ENCODE results near the gene PLD2.
A peak's percentile ranks its signal among the peaks of the same experiment; 100 is the strongest.
"Not testable (repeated sequence)": the region's sequence is repeated elsewhere in the genome, so short reads cannot be mapped to it uniquely, and the experiment has no call there.

Gene PLD2

DNA sequence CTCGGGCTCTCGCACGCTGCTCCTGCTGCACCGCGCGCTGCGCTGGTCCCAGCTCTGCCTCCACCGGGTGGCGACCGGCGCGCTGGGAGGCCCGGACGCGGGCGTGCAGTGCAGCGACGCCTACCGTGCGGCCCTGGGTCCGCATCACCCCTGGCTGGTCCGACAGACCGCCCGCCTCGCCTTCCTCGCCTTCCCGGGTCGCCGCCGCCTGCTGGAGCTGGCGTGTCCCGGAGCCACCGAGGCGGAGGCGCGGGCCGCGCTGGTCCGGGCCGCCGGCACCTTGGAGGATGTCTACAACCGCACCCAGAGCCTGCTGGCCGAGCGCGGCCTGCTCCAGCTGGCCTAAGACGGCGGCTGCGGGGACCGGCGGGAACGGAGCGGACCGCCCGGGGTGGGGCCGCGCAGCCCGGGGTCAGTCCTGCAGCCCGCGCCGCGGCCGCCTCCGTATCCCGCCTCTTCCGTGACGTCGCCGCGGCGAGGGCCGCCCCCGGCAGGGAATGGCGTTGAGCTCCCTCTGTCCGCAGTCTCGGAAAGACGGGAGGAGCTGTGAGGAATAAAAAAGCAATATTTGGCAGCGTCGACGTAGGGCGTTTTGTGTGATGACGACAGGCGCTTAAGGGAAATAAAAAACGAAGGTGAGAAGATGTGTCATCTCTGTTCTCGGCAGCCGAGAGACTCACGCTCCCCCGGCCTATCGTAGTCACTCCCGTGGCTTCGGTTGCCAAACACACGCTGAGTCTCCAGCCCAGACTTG lies 16.8 kb upstream of the PLD2 start:
- DNase-seq: peak; percentile 92 to 95 (median 93)

GRCh38 chr17:4790705-4791088 lies 16.3 kb upstream of the PLD2 start:
- no peak for DNase-seq

GRCh38 chr17:4795168-4795567 lies 11.8 kb upstream of the PLD2 start:
- DNase-seq: no peak

DNA sequence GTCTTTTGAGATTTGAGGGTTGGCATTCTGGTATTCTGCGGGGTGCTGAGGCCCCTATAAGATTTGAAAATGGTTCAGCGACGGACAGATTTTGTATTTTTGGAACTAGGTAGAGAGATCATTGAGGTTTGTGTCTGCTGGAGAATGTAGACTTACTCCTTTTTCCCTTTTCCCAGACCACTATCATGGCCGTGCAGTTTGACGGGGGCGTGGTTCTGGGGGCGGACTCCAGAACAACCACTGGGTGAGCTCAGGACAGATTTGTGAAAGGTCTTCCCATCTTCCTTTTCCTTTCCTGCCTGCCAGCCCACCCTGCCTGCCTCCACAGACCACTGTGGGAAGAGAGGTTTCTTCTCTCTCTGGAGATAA lies 10.4 kb upstream of the PLD2 start:
- peak; percentile 54 to 75 (median 64) for DNase-seq

DNA sequence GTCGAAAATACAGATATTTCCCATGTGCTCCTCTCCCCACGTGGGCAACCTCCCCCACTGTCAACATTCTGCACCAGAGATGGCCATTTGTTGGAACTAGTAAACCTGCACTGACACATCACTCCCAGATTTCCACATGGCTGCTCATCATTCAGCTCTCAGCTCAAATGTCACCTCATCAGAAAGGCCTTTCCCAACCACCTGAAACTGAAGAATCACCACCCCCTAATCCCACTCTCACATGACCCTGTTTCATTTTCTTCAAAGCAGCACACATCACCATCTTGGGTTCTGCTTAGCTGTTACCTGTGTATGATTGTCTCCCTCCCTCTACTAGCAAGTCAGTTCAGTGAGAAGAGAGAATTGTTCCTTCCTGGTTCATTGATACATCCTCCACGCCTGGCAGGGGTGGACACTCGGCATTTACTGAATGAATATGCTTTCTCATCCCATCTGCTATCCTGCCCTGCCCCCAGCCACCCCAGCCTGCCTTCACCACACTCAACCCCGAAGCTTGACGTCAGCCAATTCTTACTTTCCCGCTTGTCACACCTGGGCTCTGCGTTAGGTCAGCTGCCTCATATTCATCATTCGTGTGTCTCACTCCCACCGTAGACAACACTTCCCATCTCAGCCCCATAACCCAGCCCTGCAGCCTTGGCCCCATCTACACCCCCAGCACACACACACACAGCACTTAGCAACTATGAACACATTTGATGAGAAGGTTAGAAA lies 6.3 kb upstream of the PLD2 start:
- DNase-seq: no peak

DNA sequence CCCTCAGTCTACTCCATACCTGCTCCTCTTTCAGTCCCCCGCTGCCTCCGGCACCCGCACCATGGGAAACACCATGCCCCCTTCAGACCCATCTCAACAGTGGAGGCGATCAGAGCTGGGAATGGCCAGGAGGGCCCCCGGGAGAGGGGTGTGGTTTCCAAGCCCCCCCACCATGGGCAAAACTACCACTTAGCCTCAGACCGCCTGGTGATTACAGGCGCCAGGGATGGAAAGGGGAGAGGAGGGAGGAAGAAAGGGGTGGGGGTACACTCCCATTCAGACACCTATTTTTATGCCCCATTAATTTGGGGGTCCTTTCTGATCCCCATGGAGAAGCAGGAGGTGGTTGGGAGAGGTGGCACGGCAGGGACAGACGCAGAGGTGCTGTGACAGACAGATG lies 4.7 kb upstream of the PLD2 start, which contains the start of gene C17orf114:
TSS of gene C17orf114 (minus strand) at position 101 of the 400 bp plus-strand sequence.
- DNase-seq: no peak

GRCh38 chr17:4806456-4806776 lies 536 bp upstream of the PLD2 start:
- DNase-seq: no peak

- DNase-seq: no peak
Measured at GRCh38 chr17:4807605-4808377, 839 bp downstream of the PLD2 start.

DNA sequence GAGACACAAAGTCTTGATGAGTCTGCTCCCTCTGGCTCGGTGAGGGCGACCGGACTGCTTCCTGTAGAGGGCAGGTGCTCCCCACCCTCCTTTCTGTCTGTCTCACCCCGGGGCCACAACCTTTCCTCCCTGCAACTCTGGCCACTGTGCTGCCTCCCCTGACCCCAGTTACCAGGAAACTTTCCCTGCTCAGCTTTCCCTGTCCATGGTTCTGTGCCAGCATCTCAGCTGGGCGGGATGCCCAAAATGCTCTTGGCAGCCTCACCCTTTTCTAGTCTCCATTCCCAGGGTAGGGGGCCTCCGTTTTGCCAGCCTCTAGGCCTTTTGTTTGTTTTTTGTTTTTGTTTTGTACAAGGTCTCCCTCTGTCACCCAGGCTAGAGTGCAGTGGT lies 1.4 kb downstream of the PLD2 start:
- no peak for DNase-seq

GRCh38 chr17:4810696-4811290 lies 3.8 kb downstream of the PLD2 start:
- DNase-seq: no peak

DNA sequence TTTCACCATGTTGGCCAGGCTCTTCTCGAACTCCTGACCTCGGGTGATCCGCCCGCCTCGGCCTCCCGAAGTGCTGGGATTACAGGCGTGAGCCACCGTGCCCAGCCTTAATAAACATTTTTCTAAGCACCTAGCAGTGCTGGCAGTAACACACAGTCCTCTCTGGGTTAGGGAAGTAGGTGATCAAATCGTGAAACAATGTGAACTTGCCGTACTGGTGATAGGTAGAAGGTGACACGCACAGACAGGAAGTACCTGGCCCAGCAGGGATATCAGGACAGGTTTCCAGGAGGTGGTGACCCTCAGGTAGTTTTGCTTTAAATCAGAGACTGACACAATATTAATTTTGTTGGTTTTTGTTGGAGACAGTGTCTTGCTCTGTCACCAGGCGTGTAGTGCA lies 4.5 kb downstream of the PLD2 start:
- DNase-seq: no peak

- no peak for DNase-seq
Measured at GRCh38 chr17:4812690-4813089, 5.7 kb downstream of the PLD2 start.

- DNase-seq: peak in 1 of 3 donors; percentile 28
Measured at GRCh38 chr17:4815043-4815675, 8.2 kb downstream of the PLD2 start.

DNA sequence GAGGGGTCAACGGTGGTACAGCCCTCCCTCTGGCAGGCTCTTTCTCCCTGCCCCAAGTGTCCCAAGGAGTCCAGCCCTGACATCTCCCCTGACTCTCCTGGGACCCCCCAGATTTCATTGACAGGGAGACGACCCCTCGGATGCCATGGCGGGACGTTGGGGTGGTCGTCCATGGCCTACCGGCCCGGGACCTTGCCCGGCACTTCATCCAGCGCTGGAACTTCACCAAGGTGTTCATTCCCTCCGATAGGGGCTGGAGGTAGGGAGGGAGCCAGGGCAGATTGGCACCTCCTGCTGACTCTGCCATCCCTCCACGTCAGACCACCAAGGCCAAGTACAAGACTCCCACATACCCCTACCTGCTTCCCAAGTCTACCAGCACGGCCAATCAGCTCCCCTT lies 9.9 kb downstream of the PLD2 start:
- DNase-seq: no peak

DNA sequence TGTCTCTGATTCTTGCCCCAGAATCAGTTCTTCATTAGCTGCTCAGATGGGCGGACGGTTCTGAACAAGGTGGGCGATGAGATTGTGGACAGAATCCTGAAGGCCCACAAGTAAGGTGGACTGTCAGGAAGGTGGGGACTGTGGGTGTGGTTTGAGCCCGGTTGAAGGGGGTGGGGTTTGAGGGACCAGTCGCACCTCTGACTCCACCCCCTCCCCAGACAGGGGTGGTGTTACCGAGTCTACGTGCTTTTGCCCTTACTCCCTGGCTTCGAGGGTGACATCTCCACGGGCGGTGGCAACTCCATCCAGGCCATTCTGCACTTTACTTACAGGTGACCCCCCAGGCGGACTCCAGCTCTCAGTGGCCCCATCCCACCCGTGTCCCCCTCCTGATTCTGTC lies 11.3 kb downstream of the PLD2 start:
- no peak for DNase-seq

- DNase-seq: no peak
Measured at GRCh38 chr17:4822835-4823234, 15.9 kb downstream of the PLD2 start.

DNA sequence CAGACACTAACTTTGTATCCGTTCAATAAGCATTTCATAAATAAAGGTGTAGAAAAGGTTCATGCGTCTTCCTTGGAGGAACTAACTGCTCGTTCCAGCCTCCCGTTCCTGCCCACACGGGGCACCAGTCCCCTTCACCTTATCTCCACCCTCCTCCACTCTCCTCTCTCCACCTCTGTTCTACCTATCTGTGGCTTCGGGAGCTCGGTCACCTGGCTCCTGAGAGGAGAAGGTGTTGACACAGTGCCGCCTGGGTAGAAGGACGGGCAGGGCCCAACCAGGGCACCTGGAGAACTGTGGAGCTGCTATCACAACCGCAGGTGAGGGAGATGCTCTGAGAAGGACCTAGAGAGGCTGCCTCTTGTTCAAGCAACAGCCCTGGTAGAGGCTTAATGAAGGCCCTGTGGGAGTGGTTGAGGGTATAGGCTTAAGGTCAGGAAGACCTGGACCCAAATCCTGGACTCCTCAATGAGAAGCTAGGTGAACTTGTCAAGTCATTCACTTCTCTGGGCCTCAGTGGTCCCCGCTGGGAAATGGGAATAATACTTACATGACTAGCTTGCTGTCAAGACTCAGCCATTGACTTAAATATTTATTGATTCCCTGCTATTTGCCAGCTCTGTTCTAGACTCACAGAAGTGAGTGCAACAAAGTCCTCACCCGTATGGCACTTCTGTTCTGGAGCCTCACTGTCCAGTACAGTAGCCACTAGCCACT lies 16.6 kb downstream of the PLD2 start:
- no peak for DNase-seq

DNA sequence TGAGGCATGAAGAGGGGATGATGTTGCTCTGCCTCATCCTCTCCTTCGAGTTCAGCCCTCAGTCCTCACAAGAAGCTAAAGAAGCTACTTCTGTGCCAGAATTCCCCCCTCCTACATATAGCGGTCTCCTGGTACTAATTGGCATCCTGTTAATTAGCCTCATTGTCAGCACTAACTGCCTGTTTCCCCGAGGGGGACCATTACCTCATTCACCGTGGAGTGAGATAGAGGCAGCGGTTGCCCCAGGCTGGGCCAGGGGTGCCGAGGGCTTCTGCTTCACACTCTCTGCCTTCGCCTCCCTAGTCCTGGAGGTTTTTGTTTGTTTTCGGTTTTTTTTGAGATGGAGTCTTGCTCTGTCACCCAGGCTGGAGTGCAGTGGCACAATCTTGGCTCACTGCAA lies 20.4 kb downstream of the PLD2 start:
- no peak for DNase-seq

DNA sequence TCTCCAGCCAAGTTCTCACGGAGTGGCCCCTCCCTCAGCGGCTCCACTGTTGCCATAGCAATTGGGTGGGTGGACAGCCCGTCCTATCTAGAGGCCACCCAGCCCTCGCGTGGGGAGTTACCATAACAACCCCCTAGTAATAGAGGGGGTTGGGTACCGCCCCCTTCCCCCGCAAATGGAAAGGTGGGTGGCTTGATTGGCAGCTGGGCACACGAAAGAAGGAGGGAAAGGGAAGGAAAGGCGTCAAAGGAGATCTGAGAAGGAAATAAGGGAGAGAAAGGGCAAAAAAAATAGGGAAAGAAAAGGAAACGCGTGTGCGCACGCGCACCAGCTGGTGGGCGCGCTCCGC lies 25.9 kb downstream of the PLD2 start:
- DNase-seq: not testable (repeated sequence)

DNA sequence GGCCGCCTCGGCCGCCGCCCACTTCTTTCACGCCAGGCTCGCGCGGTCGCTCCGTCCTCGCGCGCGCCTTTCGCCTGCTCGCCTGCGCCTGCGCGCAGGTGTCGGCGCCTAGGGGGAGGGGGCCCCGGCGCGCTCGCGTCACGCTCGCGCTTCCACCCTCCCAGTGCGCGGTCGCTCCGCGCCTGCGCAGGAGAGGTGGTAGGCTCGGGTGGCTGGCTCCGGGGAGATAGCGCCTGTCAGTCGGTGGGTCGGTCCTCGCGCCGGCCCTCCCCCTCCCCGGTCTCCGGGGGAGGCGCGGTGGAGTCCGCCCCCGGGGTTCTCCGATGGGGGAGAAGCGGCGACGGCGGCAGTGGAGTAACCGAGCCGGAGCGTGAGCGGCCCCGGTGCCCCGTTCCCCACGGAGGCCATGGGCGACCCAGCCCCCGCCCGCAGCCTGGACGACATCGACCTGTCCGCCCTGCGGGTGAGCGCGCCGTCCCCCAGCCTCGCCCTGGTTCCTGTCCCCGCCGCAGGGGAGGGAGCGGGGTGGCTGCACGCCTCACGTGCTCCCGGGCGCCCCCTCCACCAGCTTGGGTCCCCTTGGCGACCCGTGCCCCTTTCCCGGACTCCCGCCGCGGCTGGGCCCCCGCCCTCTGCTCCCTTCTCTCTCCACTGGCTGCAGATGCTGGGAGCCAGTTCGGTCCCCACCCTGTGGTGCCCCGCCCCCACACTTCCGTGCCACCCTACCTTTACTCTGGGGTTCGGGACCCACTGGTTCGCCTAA lies 26.4 kb downstream of the PLD2 start, which contains the start of gene MINK1:
TSS of gene MINK1 (plus strand) at position 163 of the 763 bp plus-strand sequence. CDS start at position 407, 244 bp downstream.
- peak; percentile 92 to 98 (median 97) for DNase-seq

GRCh38 chr17:4833941-4834680 lies 27.2 kb downstream of the PLD2 start:
- DNase-seq: peak; percentile 53 to 65 (median 57)
